ENCODE results near the gene EIF2S2.

GRCh38 chr20:34079818-34080217, 32.2 kb downstream of the EIF2S2 start:
- TF ChIP-seq EZH2 (IDR thresholded peaks at IDR 0.05; ENCODE audit: insufficient read depth, poor library complexity, severe bottlenecking) (no peak), EZH2phosphoT487 (IDR thresholded peaks at IDR 0.05; ENCODE audit: insufficient read depth, low read depth) (no peak)

All from GM23248 (cell line).